ENCODE measurements around the gene AIP. TPM values are rescaled to one million over a fixed set of nuclear protein-coding genes. Genes with fewer than 3 reads are reported as not detected.
"Not testable (repeated sequence)": the region's sequence is repeated elsewhere in the genome, so short reads cannot be mapped to it uniquely, and the experiment has no call there.

The AIP gene
- polyA plus RNA-seq, 3 donors = 76.7 to 132 (median 99.3) TPM

DNA sequence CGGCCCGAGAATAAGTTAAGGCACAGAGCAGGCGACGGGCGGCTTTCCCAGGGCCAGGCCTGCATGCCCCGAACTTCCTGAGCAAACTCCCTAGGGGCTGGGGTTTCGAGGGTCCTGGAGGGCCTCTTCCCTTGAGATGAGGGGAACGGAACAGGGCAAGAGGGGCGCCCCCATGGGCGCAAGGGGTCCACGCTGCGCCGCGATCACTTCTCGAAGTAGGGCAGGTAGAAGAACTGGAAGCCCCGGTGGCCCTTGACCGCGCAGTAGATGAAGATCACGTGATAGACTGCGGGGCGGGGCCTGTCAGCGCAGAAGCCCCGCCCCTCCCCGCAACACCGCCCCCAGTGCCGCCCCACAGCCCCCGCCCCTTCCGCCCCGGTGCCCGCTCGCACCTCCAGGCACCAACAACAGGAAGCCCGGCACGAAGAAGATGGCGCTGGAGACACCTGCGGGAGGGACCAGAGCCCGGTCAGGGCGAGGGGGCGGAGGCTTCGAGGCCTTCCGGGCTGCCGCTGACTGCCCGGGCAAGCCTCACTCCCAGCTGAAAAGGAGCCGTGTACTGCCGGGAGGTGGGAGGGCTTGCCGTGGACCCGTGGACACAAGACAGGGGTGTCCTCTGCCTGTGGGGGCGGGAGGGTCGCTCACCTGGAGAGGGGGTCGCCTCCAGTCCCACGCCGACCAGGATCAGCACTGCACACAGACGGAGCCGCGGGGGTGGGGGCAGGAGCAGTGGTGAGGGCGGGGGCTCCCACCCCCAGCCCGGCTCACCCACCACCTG, 18.2 kb upstream of the AIP start:
- H2AFZ ChIP-seq (ENCODE audit: insufficient read depth, low read depth, low read length, poor library complexity, severe bottlenecking) = peak overlapping the region; percentile 86
- peak overlapping the region; percentile 94 to 98 (median 96) for H3K27ac Mint-ChIP-seq
- peaks cover 7% of the 10 kb centered on the region for H3K79me2 ChIP-seq (ENCODE audit: insufficient read depth, low read length)
- no peaks in the 10 kb centered on the region for H4K20me1 ChIP-seq (ENCODE audit: insufficient read depth, low read length)
- peak overlapping the region; percentile 79 to 87 for H3K27ac ChIP-seq (ENCODE audit: low read depth in 1 of 2, low read length in 2 of 2)
- no peaks in the 10 kb centered on the region for H3K36me3 ChIP-seq (replicated peaks in 1 of 2; ENCODE audit: control insufficient read depth in 1 of 2, insufficient read depth in 2 of 2, low read length in 2 of 2)
- WGBS (ENCODE audit: insufficient coverage) = 8% methylated on average over 31 of the region's 56 CpGs
- H3K4me1 ChIP-seq (ENCODE audit: control insufficient read depth in 1 of 2, insufficient read depth in 2 of 2, low read length in 2 of 2) = peaks cover 38 to 55% of the 10 kb centered on the region in 2 donors
- no peaks in the 10 kb centered on the region for H3K9me3 ChIP-seq (replicated peaks in 1 of 2; ENCODE audit: control insufficient read depth in 1 of 2, insufficient read depth in 1 of 2, low read length in 2 of 2)
- peaks cover 2 to 12% (median 4%) of the 10 kb centered on the region in 3 donors for H3K27me3 Mint-ChIP-seq (ENCODE audit: low read depth in 3 of 3)
- peak; percentile 81 to 85 (median 84) for DNase-seq
- H3K36me3 Mint-ChIP-seq = peaks cover 0 to 2% of the 10 kb centered on the region in 2 donors
- H3K27me3 ChIP-seq (ENCODE audit: control insufficient read depth in 2 of 2, insufficient read depth in 2 of 2, low read length in 2 of 2) = no peaks in the 10 kb centered on the region
- peak overlapping the region; percentile 87 for H3K9ac ChIP-seq (ENCODE audit: insufficient read depth, low read length, poor library complexity, severe bottlenecking)
- H3K4me3 Mint-ChIP-seq = peak overlapping the region; percentile 79 to 86
- H3K4me1 Mint-ChIP-seq = peaks cover 39% of the 10 kb centered on the region
- TF ChIP-seq, protein P1, sequence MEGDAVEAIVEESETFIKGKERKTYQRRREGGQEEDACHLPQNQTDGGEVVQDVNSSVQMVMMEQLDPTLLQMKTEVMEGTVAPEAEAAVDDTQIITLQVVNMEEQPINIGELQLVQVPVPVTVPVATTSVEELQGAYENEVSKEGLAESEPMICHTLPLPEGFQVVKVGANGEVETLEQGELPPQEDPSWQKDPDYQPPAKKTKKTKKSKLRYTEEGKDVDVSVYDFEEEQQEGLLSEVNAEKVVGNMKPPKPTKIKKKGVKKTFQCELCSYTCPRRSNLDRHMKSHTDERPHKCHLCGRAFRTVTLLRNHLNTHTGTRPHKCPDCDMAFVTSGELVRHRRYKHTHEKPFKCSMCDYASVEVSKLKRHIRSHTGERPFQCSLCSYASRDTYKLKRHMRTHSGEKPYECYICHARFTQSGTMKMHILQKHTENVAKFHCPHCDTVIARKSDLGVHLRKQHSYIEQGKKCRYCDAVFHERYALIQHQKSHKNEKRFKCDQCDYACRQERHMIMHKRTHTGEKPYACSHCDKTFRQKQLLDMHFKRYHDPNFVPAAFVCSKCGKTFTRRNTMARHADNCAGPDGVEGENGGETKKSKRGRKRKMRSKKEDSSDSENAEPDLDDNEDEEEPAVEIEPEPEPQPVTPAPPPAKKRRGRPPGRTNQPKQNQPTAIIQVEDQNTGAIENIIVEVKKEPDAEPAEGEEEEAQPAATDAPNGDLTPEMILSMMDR (IDR thresholded peaks at IDR 0.05) = no peak
- peaks cover 0 to 2% (median 0%) of the 10 kb centered on the region in 7 donors for H3K9me3 Mint-ChIP-seq
- intact Hi-C loops (cut with micrococcal nuclease) = loop anchor here (2.0 to 5.0 kb wide), 4 partner anchors 36 to 62 kb away; partner anchors contain the start of genes RPS6KB2 (in 2 of the 2), PPP1CA (in 1 of the 2) and TBC1D10C (in 1 of the 2)
- peak overlapping the region; percentile 80 to 85 (median 82) for H3K4me3 ChIP-seq (replicated peaks in 1 of 3; ENCODE audit: low read depth in 2 of 3, low read length in 3 of 3)
- H3K4me2 ChIP-seq (replicated peaks; ENCODE audit: extremely low read depth, low read length, poor library complexity, severe bottlenecking) = peak overlapping the region; percentile 97

DNA sequence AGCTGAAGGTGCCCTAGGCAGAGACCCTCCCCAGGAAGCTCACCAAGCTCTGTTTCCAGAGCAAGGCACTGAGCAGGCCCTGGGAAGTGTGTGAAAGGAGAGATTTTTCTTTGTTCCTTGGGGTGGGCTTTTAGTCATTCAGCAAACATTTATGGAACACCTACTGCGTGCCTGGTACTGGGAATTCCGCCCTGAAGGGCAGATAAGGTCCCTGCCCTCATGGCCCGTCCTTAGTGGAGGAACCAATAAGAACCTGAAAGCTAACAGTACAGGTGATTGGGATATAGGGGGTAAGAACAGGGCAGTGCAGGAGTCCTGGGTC, 17.7 kb upstream of the AIP start:
- H3K9me3 Mint-ChIP-seq = peaks cover 0 to 2% (median 0%) of the 10 kb centered on the region in 7 donors
- TF ChIP-seq, protein P1 (IDR thresholded peaks at IDR 0.05) = no peak
- H3K79me2 ChIP-seq (ENCODE audit: insufficient read depth, low read length) = peaks cover 7% of the 10 kb centered on the region
- 62% methylated on average over 3 of the region's 3 CpGs for WGBS (ENCODE audit: insufficient coverage)
- no peaks in the 10 kb centered on the region for H3K36me3 ChIP-seq (replicated peaks in 1 of 2; ENCODE audit: control insufficient read depth in 1 of 2, insufficient read depth in 2 of 2, low read length in 2 of 2)
- peak overlapping the region in 5 of 7 donors; percentile 86 to 98 (median 96) for H3K27ac Mint-ChIP-seq
- H3K4me3 Mint-ChIP-seq = peak overlapping the region; percentile 79 to 86
- H3K4me1 Mint-ChIP-seq = peaks cover 34% of the 10 kb centered on the region
- no peak for DNase-seq
- peaks cover 0 to 2% of the 10 kb centered on the region in 2 donors for H3K36me3 Mint-ChIP-seq
- H3K4me2 ChIP-seq (replicated peaks; ENCODE audit: extremely low read depth, low read length, poor library complexity, severe bottlenecking) = peak overlapping the region; percentile 97
- peaks cover 2 to 12% (median 4%) of the 10 kb centered on the region in 3 donors for H3K27me3 Mint-ChIP-seq (ENCODE audit: low read depth in 3 of 3)
- peak overlapping the region; percentile 79 to 87 for H3K27ac ChIP-seq (ENCODE audit: low read depth in 1 of 2, low read length in 2 of 2)
- H3K4me1 ChIP-seq (ENCODE audit: control insufficient read depth in 1 of 2, insufficient read depth in 2 of 2, low read length in 2 of 2) = peaks cover 33 to 53% of the 10 kb centered on the region in 2 donors
- H2AFZ ChIP-seq (ENCODE audit: insufficient read depth, low read depth, low read length, poor library complexity, severe bottlenecking) = peak overlapping the region; percentile 86
- H3K9ac ChIP-seq (ENCODE audit: insufficient read depth, low read length, poor library complexity, severe bottlenecking) = peak overlapping the region; percentile 87
- H3K4me3 ChIP-seq (replicated peaks in 1 of 3; ENCODE audit: low read depth in 2 of 3, low read length in 3 of 3) = peak overlapping the region; percentile 80 to 85 (median 82)
- H4K20me1 ChIP-seq (ENCODE audit: insufficient read depth, low read length) = no peaks in the 10 kb centered on the region
- intact Hi-C loops (cut with micrococcal nuclease) = loop anchor here (2.0 to 5.0 kb wide), 4 partner anchors 36 to 63 kb away; partner anchors contain the start of genes RPS6KB2 (in 2 of the 2), PPP1CA (in 1 of the 2) and TBC1D10C (in 1 of the 2)
- no peaks in the 10 kb centered on the region for H3K9me3 ChIP-seq (replicated peaks in 1 of 2; ENCODE audit: control insufficient read depth in 1 of 2, insufficient read depth in 1 of 2, low read length in 2 of 2)
- no peaks in the 10 kb centered on the region for H3K27me3 ChIP-seq (ENCODE audit: control insufficient read depth in 2 of 2, insufficient read depth in 2 of 2, low read length in 2 of 2)

DNA sequence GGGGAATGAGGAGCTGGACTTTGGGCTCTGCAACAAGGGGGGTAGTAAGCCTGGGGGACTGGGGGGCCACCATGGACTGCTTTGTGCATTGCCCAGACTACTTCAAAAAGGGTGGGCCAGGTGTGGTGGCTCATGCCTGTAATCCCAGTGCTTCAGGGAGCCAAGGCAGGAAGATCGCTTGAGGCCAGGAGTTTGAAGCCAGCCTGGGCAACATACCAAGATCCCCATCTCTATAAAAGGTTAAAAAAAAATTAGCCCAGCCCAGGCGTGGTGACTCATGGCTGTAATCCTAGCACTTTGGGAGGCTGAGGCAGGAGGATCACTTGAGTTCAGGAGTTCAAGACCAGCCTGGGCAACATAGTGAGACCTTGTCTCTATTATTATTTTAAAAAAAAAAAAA, 17.3 kb upstream of the AIP start:
- intact Hi-C loops (cut with micrococcal nuclease) = loop anchor here (2.0 to 5.0 kb wide), 4 partner anchors 37 to 63 kb away; partner anchors contain the start of genes RPS6KB2 (in 2 of the 2), PPP1CA (in 1 of the 2) and TBC1D10C (in 1 of the 2)
- H3K27me3 ChIP-seq (ENCODE audit: control insufficient read depth in 2 of 2, insufficient read depth in 2 of 2, low read length in 2 of 2); H4K20me1 ChIP-seq (ENCODE audit: insufficient read depth, low read length); H3K9me3 ChIP-seq (replicated peaks in 1 of 2; ENCODE audit: control insufficient read depth in 1 of 2, insufficient read depth in 1 of 2, low read length in 2 of 2); H3K36me3 ChIP-seq (replicated peaks in 1 of 2; ENCODE audit: control insufficient read depth in 1 of 2, insufficient read depth in 2 of 2, low read length in 2 of 2); DNase-seq; H3K79me2 ChIP-seq (ENCODE audit: insufficient read depth, low read length); H3K9me3 Mint-ChIP-seq; H3K36me3 Mint-ChIP-seq: not testable (repeated sequence)
- H3K27ac Mint-ChIP-seq = peak overlapping the region in 5 of 7 donors; percentile 70 to 98 (median 94)
- peak overlapping the region in 1 of 2 donors; percentile 86 for H3K4me3 Mint-ChIP-seq
- Histone ChIP-seq H3K4me2 (replicated peaks; ENCODE audit: extremely low read depth, low read length, poor library complexity, severe bottlenecking) (peak overlapping the region; percentile 97), H3K4me1 (ENCODE audit: control insufficient read depth in 1 of 2, insufficient read depth in 2 of 2, low read length in 2 of 2) (peaks cover 32 to 52% of the 10 kb centered on the region in 2 donors), H3K27ac (ENCODE audit: low read depth in 1 of 2, low read length in 2 of 2) (peak overlapping the region in 1 of 2 donors; percentile 87), H2AFZ (ENCODE audit: insufficient read depth, low read depth, low read length, poor library complexity, severe bottlenecking) (peak overlapping the region; percentile 86), H3K4me3 (replicated peaks in 1 of 3; ENCODE audit: low read depth in 2 of 3, low read length in 3 of 3) (peak overlapping the region in 1 of 3 experiments; percentile 85), H3K9ac (ENCODE audit: insufficient read depth, low read length, poor library complexity, severe bottlenecking) (peak overlapping the region; percentile 87)
- peaks cover 2 to 13% (median 4%) of the 10 kb centered on the region in 3 donors for H3K27me3 Mint-ChIP-seq (ENCODE audit: low read depth in 3 of 3)
- H3K4me1 Mint-ChIP-seq = peaks cover 33% of the 10 kb centered on the region
- no CpG with 5 or more reads among the region's 2 CpGs for WGBS (ENCODE audit: insufficient coverage)
